SK-N-SH treated with all-trans-retinoic acid at 6 μM for 48 hours (cell line): ENCODE data around the gene GUCD1.

Experiments
- ATAC-seq: fragments of 200-7000 bp; cut with Tn5 transposase; 3 replicates; pipeline ENCODE4 v1.9.1; 2020; ENCODE audit warnings: mild to moderate bottlenecking, moderate library complexity
- ARNTL ChIP-seq: fragments of 450-650 bp; formaldehyde crosslinking; IDR thresholded peaks from 2 replicates; pipeline ENCODE4 v1.5.0; 2020; ENCODE audit warnings: low read depth, mild to moderate bottlenecking, moderate library complexity, borderline replicate concordance
- CREB5 ChIP-seq: fragments of 250-450 bp; sonication (Bioruptor Pico); IDR thresholded peaks from 2 replicates; pipeline ENCODE4 v1.5.1; 2020; ENCODE audit warnings: low read depth, mild to moderate bottlenecking, moderate library complexity
- CSDC2 ChIP-seq: fragments of 250-450 bp; sonication (Bioruptor Pico); IDR thresholded peaks from 2 replicates; pipeline ENCODE4 v1.5.0; 2020; ENCODE audit warnings: mild to moderate bottlenecking, moderate library complexity
- ESRRG ChIP-seq: fragments of 250-450 bp; sonication (Bioruptor Pico); IDR thresholded peaks from 2 replicates; pipeline ENCODE4 v1.6.1; 2021; ENCODE audit warnings: mild to moderate bottlenecking
- GLIS3 ChIP-seq: fragments of 250-450 bp; sonication (Bioruptor Pico); IDR thresholded peaks from 2 replicates; pipeline ENCODE4 v1.5.0; 2020; ENCODE audit warnings: mild to moderate bottlenecking, moderate library complexity
- OSR1 ChIP-seq: fragments of 250-450 bp; sonication (Bioruptor Pico); IDR thresholded peaks from 2 replicates; pipeline ENCODE4 v1.8.0; 2022; ENCODE audit warnings: moderate library complexity, mild to moderate bottlenecking, inconsistent platforms
- PPARA ChIP-seq: fragments of 250-450 bp; sonication (Bioruptor Pico); IDR thresholded peaks from 2 replicates; pipeline ENCODE4 v1.5.0; 2020; ENCODE audit warnings: mild to moderate bottlenecking, borderline replicate concordance
- RARB ChIP-seq: fragments of 250-450 bp; sonication (Bioruptor Pico); IDR thresholded peaks from 2 replicates; pipeline ENCODE4 v1.8.0; 2021; ENCODE audit warnings: mild to moderate bottlenecking, moderate library complexity
- SNAI2 ChIP-seq: fragments of 250-450 bp; sonication (Bioruptor Pico); IDR thresholded peaks from 2 replicates; pipeline ENCODE4 v1.5.0; 2020; ENCODE audit warnings: mild to moderate bottlenecking, moderate library complexity
- TCF4 ChIP-seq: fragments of 250-450 bp; sonication (Bioruptor Pico); IDR thresholded peaks from 2 replicates; pipeline ENCODE4 v1.8.0; 2021; ENCODE audit warnings: mild to moderate bottlenecking, moderate library complexity, borderline replicate concordance
- TOX ChIP-seq: fragments of 250-450 bp; sonication (Bioruptor Pico); IDR thresholded peaks from 2 replicates; pipeline ENCODE4 v1.8.0; 2021; ENCODE audit warnings: mild to moderate bottlenecking, moderate library complexity, borderline replicate concordance
- ZC3H10 ChIP-seq: fragments of 250-450 bp; sonication (Bioruptor Pico); IDR thresholded peaks from 2 replicates; pipeline ENCODE4 v1.5.1; 2021; ENCODE audit warnings: mild to moderate bottlenecking, moderate library complexity
- ZFP3 ChIP-seq: fragments of 250-450 bp; sonication (Bioruptor Pico); IDR thresholded peaks from 2 replicates; pipeline ENCODE4 v1.5.0; 2020; ENCODE audit warnings: mild to moderate bottlenecking, moderate library complexity
- ZFP30 ChIP-seq: fragments of 450-650 bp; formaldehyde crosslinking; IDR thresholded peaks from 2 replicates; pipeline ENCODE4 v1.5.0; 2022; ENCODE audit warnings: mild to moderate bottlenecking, moderate library complexity
- ZNF8 ChIP-seq: fragments of 450-650 bp; formaldehyde crosslinking; IDR thresholded peaks from 2 replicates; pipeline ENCODE4 v1.5.0; 2020; ENCODE audit warnings: mild to moderate bottlenecking, moderate library complexity
- TF ChIP-seq, protein P1 (sequence below): fragments of 250-450 bp; sonication (Bioruptor Pico); IDR thresholded peaks from 2 replicates; pipeline ENCODE4 v1.8.0; 2021; ENCODE audit warnings: low read depth, mild to moderate bottlenecking, moderate library complexity, borderline replicate concordance
- TF ChIP-seq, protein P2 (sequence below): fragments of 250-450 bp; sonication (Bioruptor Pico); IDR thresholded peaks from 2 replicates; pipeline ENCODE4 v1.5.0; 2020; ENCODE audit warnings: mild to moderate bottlenecking, moderate library complexity
- TF ChIP-seq, protein P3 (sequence below): fragments of 250-450 bp; sonication (Bioruptor Pico); IDR thresholded peaks from 2 replicates; pipeline ENCODE4 v1.5.1; 2021; ENCODE audit warnings: mild to moderate bottlenecking, moderate library complexity

Gene GUCD1

GRCh38 chr22:24517446-24517845 lies 37.5 kb downstream of the GUCD1 start:
- ATAC-seq: no peak
- TF ChIP-seq GLIS3 (CRISPR knock-in tag) (no peak), PPARA (CRISPR knock-in tag) (no peak), TCF4 (no peak), CSDC2 (CRISPR knock-in tag) (no peak), ZNF8 (CRISPR knock-in tag) (no peak), SNAI2 (no peak), ZFP30 (CRISPR knock-in tag) (no peak)
- TF ChIP-seq, protein P1, sequence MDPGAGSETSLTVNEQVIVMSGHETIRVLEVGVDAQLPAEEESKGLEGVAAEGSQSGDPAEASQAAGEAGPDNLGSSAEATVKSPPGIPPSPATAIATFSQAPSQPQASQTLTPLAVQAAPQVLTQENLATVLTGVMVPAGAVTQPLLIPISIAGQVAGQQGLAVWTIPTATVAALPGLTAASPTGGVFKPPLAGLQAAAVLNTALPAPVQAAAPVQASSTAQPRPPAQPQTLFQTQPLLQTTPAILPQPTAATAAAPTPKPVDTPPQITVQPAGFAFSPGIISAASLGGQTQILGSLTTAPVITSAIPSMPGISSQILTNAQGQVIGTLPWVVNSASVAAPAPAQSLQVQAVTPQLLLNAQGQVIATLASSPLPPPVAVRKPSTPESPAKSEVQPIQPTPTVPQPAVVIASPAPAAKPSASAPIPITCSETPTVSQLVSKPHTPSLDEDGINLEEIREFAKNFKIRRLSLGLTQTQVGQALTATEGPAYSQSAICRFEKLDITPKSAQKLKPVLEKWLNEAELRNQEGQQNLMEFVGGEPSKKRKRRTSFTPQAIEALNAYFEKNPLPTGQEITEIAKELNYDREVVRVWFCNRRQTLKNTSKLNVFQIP (CRISPR knock-in tag): no peak
- TF ChIP-seq, protein P2, sequence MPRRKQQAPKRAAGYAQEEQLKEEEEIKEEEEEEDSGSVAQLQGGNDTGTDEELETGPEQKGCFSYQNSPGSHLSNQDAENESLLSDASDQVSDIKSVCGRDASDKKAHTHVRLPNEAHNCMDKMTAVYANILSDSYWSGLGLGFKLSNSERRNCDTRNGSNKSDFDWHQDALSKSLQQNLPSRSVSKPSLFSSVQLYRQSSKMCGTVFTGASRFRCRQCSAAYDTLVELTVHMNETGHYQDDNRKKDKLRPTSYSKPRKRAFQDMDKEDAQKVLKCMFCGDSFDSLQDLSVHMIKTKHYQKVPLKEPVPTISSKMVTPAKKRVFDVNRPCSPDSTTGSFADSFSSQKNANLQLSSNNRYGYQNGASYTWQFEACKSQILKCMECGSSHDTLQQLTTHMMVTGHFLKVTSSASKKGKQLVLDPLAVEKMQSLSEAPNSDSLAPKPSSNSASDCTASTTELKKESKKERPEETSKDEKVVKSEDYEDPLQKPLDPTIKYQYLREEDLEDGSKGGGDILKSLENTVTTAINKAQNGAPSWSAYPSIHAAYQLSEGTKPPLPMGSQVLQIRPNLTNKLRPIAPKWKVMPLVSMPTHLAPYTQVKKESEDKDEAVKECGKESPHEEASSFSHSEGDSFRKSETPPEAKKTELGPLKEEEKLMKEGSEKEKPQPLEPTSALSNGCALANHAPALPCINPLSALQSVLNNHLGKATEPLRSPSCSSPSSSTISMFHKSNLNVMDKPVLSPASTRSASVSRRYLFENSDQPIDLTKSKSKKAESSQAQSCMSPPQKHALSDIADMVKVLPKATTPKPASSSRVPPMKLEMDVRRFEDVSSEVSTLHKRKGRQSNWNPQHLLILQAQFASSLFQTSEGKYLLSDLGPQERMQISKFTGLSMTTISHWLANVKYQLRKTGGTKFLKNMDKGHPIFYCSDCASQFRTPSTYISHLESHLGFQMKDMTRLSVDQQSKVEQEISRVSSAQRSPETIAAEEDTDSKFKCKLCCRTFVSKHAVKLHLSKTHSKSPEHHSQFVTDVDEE (CRISPR knock-in tag): no peak

GRCh38 chr22:24516301-24516737 lies 38.6 kb downstream of the GUCD1 start:
- peak; percentile 95 for ATAC-seq
- TF ChIP-seq, protein P3, sequence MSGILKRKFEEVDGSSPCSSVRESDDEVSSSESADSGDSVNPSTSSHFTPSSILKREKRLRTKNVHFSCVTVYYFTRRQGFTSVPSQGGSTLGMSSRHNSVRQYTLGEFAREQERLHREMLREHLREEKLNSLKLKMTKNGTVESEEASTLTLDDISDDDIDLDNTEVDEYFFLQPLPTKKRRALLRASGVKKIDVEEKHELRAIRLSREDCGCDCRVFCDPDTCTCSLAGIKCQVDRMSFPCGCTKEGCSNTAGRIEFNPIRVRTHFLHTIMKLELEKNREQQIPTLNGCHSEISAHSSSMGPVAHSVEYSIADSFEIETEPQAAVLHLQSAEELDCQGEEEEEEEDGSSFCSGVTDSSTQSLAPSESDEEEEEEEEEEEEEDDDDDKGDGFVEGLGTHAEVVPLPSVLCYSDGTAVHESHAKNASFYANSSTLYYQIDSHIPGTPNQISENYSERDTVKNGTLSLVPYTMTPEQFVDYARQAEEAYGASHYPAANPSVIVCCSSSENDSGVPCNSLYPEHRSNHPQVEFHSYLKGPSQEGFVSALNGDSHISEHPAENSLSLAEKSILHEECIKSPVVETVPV: no peak
- TF ChIP-seq ZFP3 (CRISPR knock-in tag) (no peak), TCF4 (no peak), RARB (no peak), CREB5 (CRISPR knock-in tag) (no peak), GLIS3 (CRISPR knock-in tag) (no peak), OSR1 (CRISPR knock-in tag) (no peak)

GRCh38 chr22:24515027-24515338 lies 40.0 kb downstream of the GUCD1 start:
- no peak for ATAC-seq
- TF ChIP-seq ZC3H10 (CRISPR knock-in tag) (no peak), ZFP30 (CRISPR knock-in tag) (no peak), ESRRG (CRISPR knock-in tag) (no peak), TOX (CRISPR knock-in tag) (no peak), TCF4 (no peak), ARNTL (CRISPR knock-in tag) (no peak), ZNF8 (CRISPR knock-in tag) (no peak), OSR1 (CRISPR knock-in tag) (no peak), CREB5 (CRISPR knock-in tag) (no peak), PPARA (CRISPR knock-in tag) (no peak)
- TF ChIP-seq, protein P1 (CRISPR knock-in tag): no peak
- TF ChIP-seq, protein P3: no peak
